ENCODE measurements around the gene TOX2. TPM values are rescaled to one million over a fixed set of nuclear protein-coding genes. Genes with fewer than 3 reads are reported as not detected.

TOX2 gene
- total and polyA plus RNA-seq, 2 of the 8 experiments (the other 6 are each of a cell fraction or from before 2014, with no cell fraction given) = 1.8 to 3.4 TPM

DNA sequence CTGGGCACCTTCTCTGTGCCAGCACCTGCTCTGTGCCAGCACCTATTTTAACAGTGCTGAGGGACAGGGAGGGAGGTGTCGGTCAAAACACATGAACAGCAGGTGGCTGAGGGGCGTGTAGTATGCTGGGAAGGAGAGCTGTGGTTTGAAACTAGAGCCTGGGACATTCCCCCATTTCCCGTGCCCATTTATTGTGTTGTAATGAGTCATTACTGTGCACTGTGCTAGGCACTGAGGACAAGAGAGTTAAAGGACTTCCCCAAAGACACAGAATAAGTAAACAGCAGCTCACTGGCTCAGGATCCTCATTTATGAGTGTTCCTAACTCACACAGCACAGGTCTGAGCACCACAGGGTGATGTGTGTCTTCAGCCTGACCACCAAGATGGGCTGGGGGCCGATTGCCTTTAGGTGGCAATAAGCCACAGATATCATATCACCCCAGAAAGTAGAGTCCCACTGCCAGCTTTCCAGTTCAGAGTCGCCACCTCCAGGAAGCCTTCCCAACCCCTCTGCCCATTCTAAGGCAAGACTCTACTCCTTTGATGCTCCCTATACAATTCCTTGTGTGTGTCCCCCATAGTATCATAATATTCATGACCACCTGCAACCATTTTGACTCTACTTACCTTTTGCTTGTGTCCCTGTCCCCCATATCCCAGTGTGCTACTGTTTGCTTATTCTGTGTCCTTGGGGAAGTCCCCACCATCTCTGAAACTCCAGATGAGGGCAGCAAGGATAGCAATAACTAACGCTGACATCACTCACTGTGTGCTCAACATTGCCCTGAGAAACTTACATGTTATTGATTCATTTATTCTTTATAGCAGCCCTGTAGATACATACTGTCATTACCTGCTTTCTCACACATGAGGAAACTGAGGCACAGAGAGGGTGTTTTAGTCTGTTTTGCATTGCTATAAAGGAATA is 87.3 kb downstream of the TOX2 start:
- Histone ChIP-seq H2AK5ac (ENCODE audit: low read depth, low read length) (no peak overlapping the region), H3K23ac (ENCODE audit: insufficient read length) (no peak overlapping the region), H4K8ac (ENCODE audit: extremely low read depth, insufficient read depth, low read length) (no peak overlapping the region), H3K4me1 (replicated peaks in 1 of 4; ENCODE audit: control insufficient read depth in 3 of 4, insufficient read depth in 4 of 4, low read length in 3 of 4) (no peaks in the 10 kb centered on the region), H3K79me1 (ENCODE audit: low read depth, low read length) (no peaks in the 10 kb centered on the region), H3K14ac (ENCODE audit: insufficient read length) (no peak overlapping the region), H3K56ac (replicated peaks; ENCODE audit: insufficient read length, low read depth, low read length) (no peak overlapping the region), H3K4ac (replicated peaks; ENCODE audit: insufficient read length, low read depth, low read length) (no peak overlapping the region), H3K9me3 (ENCODE audit: insufficient read depth in 2 of 2, low read depth in 1 of 2, low read length in 1 of 2) (no peaks in the 10 kb centered on the region), H2AFZ (ENCODE audit: low read length) (no peak overlapping the region), H2BK5ac (ENCODE audit: low read depth, low read length) (no peak overlapping the region), H3K79me2 (ENCODE audit: control insufficient read depth in 1 of 2, insufficient read depth in 2 of 2, low read length in 2 of 2) (no peaks in the 10 kb centered on the region), H3K27me3 (replicated peaks in 1 of 4; ENCODE audit: control insufficient read depth in 3 of 4, extremely low read depth in 1 of 4, insufficient read depth in 3 of 4, low read length in 3 of 4) (no peaks in the 10 kb centered on the region), H4K5ac (ENCODE audit: insufficient read length, low read depth, low read length) (no peak overlapping the region), H2BK15ac (ENCODE audit: low read length) (no peak overlapping the region), H3K18ac (ENCODE audit: extremely low read depth, low read length) (no peak overlapping the region), H4K20me1 (replicated peaks in 1 of 2; ENCODE audit: control insufficient read depth in 1 of 2, insufficient read depth in 2 of 2, low read length in 2 of 2) (no peaks in the 10 kb centered on the region), H3K36me3 (ENCODE audit: control insufficient read depth in 2 of 4, insufficient read depth in 4 of 4, low read length in 3 of 4) (no peaks in the 10 kb centered on the region), H3K4me2 (ENCODE audit: insufficient read depth in 1 of 2, low read depth in 2 of 2, low read length in 2 of 2) (no peak overlapping the region), H2BK12ac (ENCODE audit: low read depth, low read length) (no peak overlapping the region), H2BK120ac (replicated peaks; ENCODE audit: low read depth, low read length) (no peak overlapping the region), H3K9ac (replicated peaks in 1 of 4; ENCODE audit: extremely low read depth in 1 of 4, low read depth in 3 of 4, low read length in 3 of 4) (no peak overlapping the region), H3K23me2 (ENCODE audit: low read depth, low read length) (no peaks in the 10 kb centered on the region), H3K27ac (ENCODE audit: low read depth, low read length) (no peak overlapping the region), H4K91ac (replicated peaks; ENCODE audit: insufficient read length, low read length) (no peak overlapping the region), H2BK20ac (ENCODE audit: low read length) (no peak overlapping the region), H3K4me3 (ENCODE audit: extremely low read depth in 1 of 4, insufficient read depth in 2 of 4, low read depth in 3 of 4, low read length in 4 of 4) (no peak overlapping the region)
- no peak for FAIRE-seq
- POLR2A ChIA-PET (ENCODE audit: partially characterized antibody) = no interaction called here
- DNase-seq (ENCODE audit: low read depth in 1 of 2, low spot score in 2 of 2) = no peak
- WGBS, 2 experiments (ENCODE audit: extremely low coverage in 1 of 2, insufficient coverage in 1 of 2, insufficient read length in 1 of 2, insufficient replicate concordance in 2 of 2, low coverage in 1 of 2, low lambda C conversion rate in 2 of 2, missing lambda C conversion rate in 1 of 2) = 83% methylated on average over 6 of the region's 6 CpGs; no CpG with 5 or more reads in 1 of the 2 experiments
- CTCF ChIA-PET (ENCODE audit: partially characterized antibody) = interaction anchor here (0.8 to 2.9 kb wide), 3 partner anchors 10 to 19 kb away, joined by 3 to 8 read pairs (median 3); no protein-coding TSS in a partner anchor
- TF ChIP-seq POLR2A (IDR thresholded peaks at IDR 0.05; ENCODE audit: control extremely low read depth in 1 of 2, low read depth in 2 of 2, low read length in 2 of 2) (no peak), BCL11A (IDR thresholded peaks at IDR 0.05; ENCODE audit: low read depth in 2 of 2, low read length in 2 of 2) (no peak), USF2 (IDR thresholded peaks at IDR 0.05; ENCODE audit: low read length) (no peak), HDAC2 (IDR thresholded peaks at IDR 0.05; ENCODE audit: borderline replicate concordance in 1 of 2, low read depth in 2 of 2, low read length in 2 of 2) (no peak), SP1 (IDR thresholded peaks at IDR 0.05; ENCODE audit: low read depth, low read length) (no peak), SAP30 (IDR thresholded peaks at IDR 0.05; ENCODE audit: insufficient read depth, insufficient replicate concordance, low read length) (no peak), FOSL1 (IDR thresholded peaks at IDR 0.05; ENCODE audit: insufficient read depth, low read depth, low read length) (no peak), KDM1A (IDR thresholded peaks at IDR 0.05; ENCODE audit: borderline replicate concordance, low read length) (no peak), NANOG (IDR thresholded peaks at IDR 0.05; ENCODE audit: insufficient read depth, low read depth, low read length, poor library complexity, severe bottlenecking) (no peak), JUN (IDR thresholded peaks at IDR 0.05; ENCODE audit: low read depth, low read length) (no peak), SIRT6 (IDR thresholded peaks at IDR 0.05; ENCODE audit: low read length) (no peak)

Measured in H1 (cell line).